Measurements from ENCODE around the gene BATF2. TPM values are rescaled to one million over a fixed set of nuclear protein-coding genes. Genes with fewer than 3 reads are reported as not detected.
A peak's percentile ranks its signal among the peaks of the same experiment; 100 is the strongest.

BATF2 gene
- total and polyA plus RNA-seq, 10 of the 15 experiments (the other 5 are each of a cell fraction or from before 2014, with no cell fraction given), result 0.18 to 1.1 (median 0.38) TPM; not detected in 1

DNA sequence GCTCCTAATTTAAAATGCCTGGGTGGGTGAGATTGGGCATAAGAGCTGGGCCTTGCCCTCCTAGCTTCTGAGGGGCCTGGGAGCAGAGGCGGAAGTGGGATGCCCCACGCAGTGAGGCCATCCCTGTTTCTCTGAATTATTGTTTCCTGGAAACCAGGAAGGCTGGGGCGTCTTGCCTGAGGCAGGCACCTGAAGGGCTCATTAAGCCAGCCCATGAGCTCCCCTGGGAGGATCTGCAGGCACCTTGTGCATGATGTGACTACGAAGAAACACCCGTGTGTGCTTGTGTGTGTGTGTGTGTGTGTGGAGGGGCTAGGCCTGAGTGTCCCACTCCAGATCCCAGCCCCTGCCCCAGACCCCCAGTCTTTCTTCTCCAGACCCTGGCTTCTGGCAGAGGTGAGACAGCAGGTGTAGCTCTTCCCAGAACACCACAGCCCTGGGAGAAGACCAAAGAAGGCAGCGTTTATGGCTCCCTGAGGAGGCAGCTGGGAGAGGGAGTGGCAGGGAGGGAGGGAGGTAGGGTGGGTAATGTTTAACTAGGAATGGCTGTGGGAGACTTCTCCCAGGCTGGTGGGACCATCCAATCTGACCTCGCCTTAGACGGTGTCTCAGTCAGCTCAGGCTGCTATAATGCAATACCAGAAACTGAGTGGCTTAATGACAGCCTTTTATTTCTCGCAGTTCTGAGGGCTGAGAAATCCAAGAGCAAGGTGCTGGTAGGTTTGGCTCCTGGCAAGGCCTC, 2.1 kb upstream of the BATF2 start (continued):
- no peak for TF ChIP-seq PML (IDR thresholded peaks at IDR 0.05; ENCODE audit: low read length)
- no peak for TF ChIP-seq CHD4 (IDR thresholded peaks at IDR 0.05)
- TF ChIP-seq CHD1 (IDR thresholded peaks at IDR 0.05; ENCODE audit: low read depth, low read length), result no peak
- no peak for TF ChIP-seq FOXM1 (IDR thresholded peaks at IDR 0.05; ENCODE audit: low read depth, low read length)

- ATAC-seq, result peak; percentile 28
- Histone ChIP-seq H3K9ac (ENCODE audit: control insufficient read depth, insufficient read depth, low read length) (no peak overlapping the region), H3K27me3 (replicated peaks in 1 of 2; ENCODE audit: control insufficient read depth in 2 of 2, insufficient read depth in 2 of 2, low read length in 1 of 2) (no peaks in the 10 kb centered on the region; a peak in 1 of 4 replicates), H3K79me2 (ENCODE audit: control insufficient read depth, insufficient read depth, low read length) (no peaks in the 10 kb centered on the region), H2AFZ (ENCODE audit: control insufficient read depth, low read depth, low read length) (peak overlapping the region; percentile 8; the same call in 1 of the 2 replicates), H4K20me1 (ENCODE audit: control insufficient read depth, insufficient read depth) (no peaks in the 10 kb centered on the region), H3K4me1 (ENCODE audit: control insufficient read depth, insufficient read depth, low read length) (peaks cover 8% of the 10 kb centered on the region), H3K9me3 (replicated peaks; ENCODE audit: control insufficient read depth, insufficient read depth, low read length) (no peaks in the 10 kb centered on the region), H3K36me3 (ENCODE audit: control insufficient read depth in 2 of 2, insufficient read depth in 2 of 2, low read length in 1 of 2) (no peaks in the 10 kb centered on the region), H3K4me3 (no peak overlapping the region), H3K27ac (ENCODE audit: control insufficient read depth, insufficient read depth) (no peak overlapping the region), H3K4me2 (ENCODE audit: control insufficient read depth, insufficient read depth) (no peak overlapping the region)
- no peak for DNase-seq (ENCODE audit: low read depth, low spot score)
- ChIA-PET POLR2A (interaction anchor here (0.7 to 1.9 kb wide), 2 partner anchors 113 to 123 kb away, joined by 3 to 5 read pairs; partner anchors contain the start of genes FAU and MRPL49), RAD21 (ENCODE audit: unreplicated experiment) (interaction anchor here (3.0 kb wide), 1 partner anchor 149 kb away, joined by 19 read pairs; no protein-coding TSS in a partner anchor), SMC1A (ENCODE audit: uncharacterized antibody, unreplicated experiment) (interaction anchor here (1.2 to 2.1 kb wide), 5 partner anchors 13 to 108 kb away, joined by 3 to 19 read pairs (median 4); no protein-coding TSS in a partner anchor), CTCF (interaction anchor here (1.0 to 3.9 kb wide), 7 partner anchors 16 to 150 kb away, joined by 3 to 20 read pairs (median 8); partner anchors contain the start of gene ARL2)
- BruUV-seq (replicated peaks), result no TSS peak
- intact Hi-C loops (cut with micrococcal nuclease; ENCODE audit: unreplicated experiment), result no loop called here
- in situ Hi-C loops (cut with MboI), result no loop called here
- peak; percentile 52 for FAIRE-seq
- WGBS (ENCODE audit: insufficient coverage, insufficient replicate concordance, low lambda C conversion rate, missing lambda C conversion rate), result 13% methylated on average over 1 of the region's 1 CpG
- no peak for TF ChIP-seq WRNIP1 (IDR thresholded peaks at IDR 0.05; ENCODE audit: borderline replicate concordance, low read depth, low read length)
- no peak for TF ChIP-seq FOXK2 (IDR thresholded peaks at IDR 0.05)
- TF ChIP-seq CUX1 (IDR thresholded peaks at IDR 0.05; ENCODE audit: insufficient replicate concordance, low read depth, low read length), result no peak
- TF ChIP-seq ZSCAN29 (IDR thresholded peaks at IDR 0.05), result no peak
- TF ChIP-seq BCL11A (IDR thresholded peaks at IDR 0.05; ENCODE audit: low read depth, low read length), result no peak
- TF ChIP-seq NFYA (IDR thresholded peaks at IDR 0.05; ENCODE audit: borderline replicate concordance, low read depth, low read length), result no peak
- no peak for TF ChIP-seq MTA3 (IDR thresholded peaks at IDR 0.05; ENCODE audit: borderline replicate concordance, low read length)
- TF ChIP-seq POU2F2 (IDR thresholded peaks at IDR 0.05; ENCODE audit: borderline replicate concordance, low read depth, low read length), result no peak
- TF ChIP-seq SUPT20H (IDR thresholded peaks at IDR 0.05; ENCODE audit: borderline replicate concordance, control insufficient read depth, low read depth, low read length), result no peak
- TF ChIP-seq SRF (IDR thresholded peaks at IDR 0.05; ENCODE audit: low read depth in 2 of 2, low read length in 2 of 2), result peak; percentile 35 to 96; a peak in 3 of 4 replicates
- TF ChIP-seq BRCA1 (IDR thresholded peaks at IDR 0.05; ENCODE audit: low read depth, low read length), result no peak
- no peak for TF ChIP-seq NFXL1 (IDR thresholded peaks at IDR 0.05; ENCODE audit: borderline replicate concordance)
- TF ChIP-seq IKZF1 (conservative IDR thresholded peaks at IDR 0.05), result no peak
- TF ChIP-seq RAD51 (IDR thresholded peaks at IDR 0.05), result no peak
- TF ChIP-seq SIX5 (IDR thresholded peaks at IDR 0.05; ENCODE audit: low read depth, low read length, severe bottlenecking), result no peak
Measured at GRCh38 chr11:64998141-64998540, 1.4 kb upstream of the BATF2 start.
